Activated CD4-positive, alpha-beta T cell treated with anti-CD3 and anti-CD28 coated beads, Interleukin-2, amount 50 U/mL, for 48 hours (primary cell): Measurements from ENCODE around the gene IRF7.

Source experiments
- DNase-seq, 2 experiments: peaks; one replicate each; pipeline ENCODE4 v3.0.0-alpha.2; 2020

Gene IRF7

DNA sequence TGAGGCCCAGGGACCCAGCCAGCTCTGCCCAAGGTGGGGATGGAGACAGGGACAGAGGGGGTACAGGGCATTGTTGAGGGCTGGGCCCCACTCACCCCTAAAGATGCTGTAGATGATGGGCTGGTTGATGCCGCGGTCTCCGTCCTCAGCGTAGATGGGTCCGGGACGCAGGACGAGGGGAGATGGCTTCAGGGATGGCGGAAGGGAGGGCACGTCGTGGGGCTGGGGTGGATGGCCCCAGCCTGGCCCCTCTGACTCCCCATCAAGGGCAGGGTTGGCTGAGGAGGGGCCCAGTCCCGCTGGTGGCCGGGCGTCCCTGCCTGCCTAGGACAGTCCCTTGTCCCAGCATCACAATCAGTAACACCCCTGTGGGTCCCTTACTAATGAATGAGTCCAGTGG lies 4.5 kb upstream of the IRF7 start:
- no peak for DNase-seq

DNA sequence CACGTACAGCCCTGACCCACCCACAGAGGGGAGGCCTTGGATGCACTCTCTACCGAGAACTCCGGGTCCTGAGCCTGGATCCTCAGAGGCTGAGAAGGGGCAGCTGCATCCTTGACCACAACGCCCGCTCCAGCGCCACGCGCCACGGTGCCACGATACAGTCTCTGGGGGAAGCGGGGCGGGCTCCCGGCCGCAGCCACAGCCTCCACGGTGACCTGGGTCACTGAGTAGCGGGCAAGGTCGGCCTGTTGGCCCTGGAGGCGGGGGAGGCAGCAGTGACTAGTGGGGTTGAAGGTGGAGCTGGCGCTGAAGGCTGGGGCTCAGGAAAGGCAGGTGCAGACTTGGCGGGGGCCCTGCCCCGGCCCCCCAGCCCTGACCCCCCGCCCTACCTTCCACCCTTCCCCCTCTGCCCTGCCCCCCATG lies 3.9 kb upstream of the IRF7 start:
- DNase-seq, result no peak

DNA sequence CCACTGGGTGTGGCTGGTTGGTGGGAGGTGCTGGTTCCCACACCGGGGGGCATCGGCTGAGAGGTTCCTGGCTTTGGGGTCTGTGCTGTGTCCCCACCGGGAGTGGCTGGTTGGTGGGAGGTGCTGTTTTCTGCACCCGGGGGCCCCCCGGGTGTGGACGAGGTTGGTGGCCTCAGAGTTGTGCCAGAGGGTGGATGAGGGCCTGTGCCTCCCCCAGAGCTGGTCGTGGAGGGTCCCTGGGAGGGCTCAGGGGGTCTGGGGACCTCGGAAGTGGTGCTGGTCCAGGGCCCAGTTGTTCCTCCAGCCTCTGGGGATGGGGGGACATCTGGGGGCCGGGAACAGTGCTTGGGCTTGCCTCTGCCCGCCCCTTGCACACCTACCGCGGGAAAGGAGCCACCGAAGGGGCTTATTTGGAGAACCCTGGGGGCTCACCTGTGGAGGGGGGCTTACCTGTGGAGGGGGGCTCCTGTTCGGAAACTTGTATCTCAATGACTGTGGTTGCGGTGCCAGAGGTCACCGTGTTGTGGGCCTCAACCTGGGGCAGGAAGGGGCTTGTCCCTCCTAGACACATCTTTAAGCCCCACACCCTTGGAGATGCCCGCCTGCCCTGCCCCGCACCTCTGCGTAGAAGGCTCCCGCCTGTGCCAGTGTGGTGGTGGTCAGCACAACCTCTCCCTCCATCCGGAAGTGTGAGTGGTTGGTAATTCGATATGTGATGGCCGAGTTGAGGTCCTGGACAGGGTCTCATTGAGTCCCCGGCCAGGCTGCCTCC lies 3.3 kb upstream of the IRF7 start:
- no peak for DNase-seq

DNA sequence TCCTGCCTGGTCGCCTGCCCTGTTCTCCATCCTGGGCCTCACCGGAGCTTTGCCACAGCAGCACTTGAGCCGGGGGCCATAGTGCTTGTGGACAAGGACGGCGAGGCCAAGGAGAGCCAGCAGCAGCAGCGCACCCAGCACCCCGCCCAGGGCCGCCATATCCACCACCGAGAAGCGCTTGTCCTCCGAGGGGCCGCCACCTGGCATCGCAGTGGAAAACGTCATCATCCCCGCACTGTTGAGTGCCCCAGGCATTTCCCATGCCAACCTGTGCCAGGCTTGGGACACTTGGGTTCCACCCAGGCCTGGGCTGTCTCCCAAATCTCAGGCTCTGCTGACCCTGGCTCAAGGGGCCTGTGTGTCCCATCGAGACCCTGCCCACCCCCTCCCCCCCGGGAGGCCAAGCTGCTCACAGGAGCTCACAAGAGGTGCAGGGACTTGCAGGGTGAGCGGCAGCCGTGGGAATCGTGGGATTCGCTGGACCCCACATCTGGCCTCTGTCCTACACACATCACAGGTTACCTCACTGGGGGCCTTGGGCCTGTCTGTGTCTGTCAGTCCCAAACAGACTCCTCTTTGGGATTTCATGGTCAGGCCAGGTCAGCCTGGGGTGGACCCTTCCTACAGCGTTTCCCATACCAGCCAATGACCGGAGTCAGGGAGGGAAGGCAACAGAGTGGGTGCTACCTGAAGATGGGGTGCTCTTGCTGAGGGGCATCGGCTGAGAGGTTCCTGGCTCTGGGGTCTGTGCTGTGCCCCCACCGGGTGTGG lies 2.3 kb upstream of the IRF7 start:
- DNase-seq, result no peak

GRCh38 chr11:617199-617911 lies 1.6 kb upstream of the IRF7 start:
- no peak for DNase-seq

DNA sequence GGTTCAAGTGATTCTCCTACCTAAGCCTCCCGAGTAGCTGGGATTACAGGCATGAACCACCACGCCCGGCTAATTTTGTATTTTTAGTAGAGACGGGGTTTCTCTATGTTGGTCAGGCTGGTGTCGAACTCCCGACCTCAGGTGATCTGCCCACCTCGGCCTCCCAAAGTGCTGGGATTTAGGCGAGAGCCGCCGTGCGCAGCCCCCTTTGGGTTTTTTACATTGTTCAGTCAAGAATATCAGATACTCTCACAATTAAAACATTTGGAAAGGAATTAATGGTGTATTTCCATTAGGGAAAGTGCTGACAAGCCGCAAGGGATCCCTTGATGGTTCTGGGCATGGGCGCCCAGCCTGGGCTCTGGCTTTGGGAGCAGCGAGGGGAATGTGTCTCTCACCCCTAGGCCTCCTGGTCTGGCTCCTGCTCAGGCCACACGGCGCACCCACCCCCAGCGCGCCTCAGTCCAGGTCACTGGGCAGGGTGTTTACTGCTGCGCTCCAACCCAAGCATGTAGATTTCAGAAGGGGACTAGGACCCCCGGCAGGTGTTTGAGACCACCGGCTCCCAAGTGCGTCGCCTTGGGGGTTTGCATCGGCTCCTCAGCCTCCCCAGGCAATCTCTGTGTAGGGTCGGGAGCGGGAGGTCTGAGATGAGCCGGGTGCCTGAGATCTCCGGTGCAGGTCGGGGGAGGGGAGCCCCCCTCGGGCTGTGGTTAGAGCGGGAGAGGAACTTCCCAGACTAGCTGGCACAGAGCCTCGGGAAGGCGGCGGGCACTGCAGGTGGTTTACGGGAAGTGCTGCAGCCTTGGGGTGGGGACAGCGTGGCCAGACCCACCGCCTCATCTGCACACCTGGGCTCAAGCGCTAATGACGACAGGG lies 809 bp upstream of the IRF7 start:
- DNase-seq, result no peak

DNA sequence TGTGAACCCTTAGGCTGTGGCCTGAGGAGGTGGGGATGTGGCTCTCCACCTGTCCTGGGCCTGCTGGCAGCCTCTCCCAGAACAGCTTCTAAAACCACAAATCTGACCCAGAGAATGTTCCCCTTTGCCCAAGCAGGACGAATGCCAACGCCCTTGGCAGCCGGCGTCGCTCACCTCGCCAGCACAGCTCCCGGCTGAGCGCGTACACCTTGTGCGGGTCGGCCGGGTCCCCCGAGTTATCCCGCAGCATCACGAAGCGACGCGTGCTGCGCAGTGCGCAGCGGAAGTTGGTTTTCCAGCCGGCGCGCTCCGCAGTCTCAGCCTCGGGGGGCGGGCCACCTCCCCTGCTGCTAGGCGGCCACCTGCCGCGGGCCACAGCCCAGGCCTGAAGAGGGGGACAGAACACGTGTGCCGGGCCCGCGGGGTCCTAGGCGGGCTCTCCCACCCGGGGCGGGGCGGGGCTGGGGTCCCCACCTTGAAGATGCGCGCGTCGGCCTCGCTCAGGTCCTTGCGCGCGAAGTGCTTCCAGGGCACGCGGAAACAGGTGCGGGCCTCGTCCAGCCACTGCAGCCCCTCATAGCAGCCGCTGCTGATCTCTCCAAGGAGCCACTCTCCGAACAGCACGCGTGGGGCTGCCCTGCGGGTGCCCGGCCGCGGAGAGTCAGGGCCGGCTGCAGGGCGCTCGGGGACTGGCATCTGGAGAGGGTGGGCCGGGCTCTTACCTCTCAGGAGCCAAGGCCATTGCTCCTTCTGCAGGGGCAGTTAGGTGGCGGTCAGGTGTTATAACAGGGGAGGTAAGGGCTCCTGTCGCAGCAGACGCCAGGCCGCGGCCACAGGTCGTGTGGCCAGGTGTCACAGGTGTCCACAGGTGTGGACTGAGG lies 887 bp downstream of the IRF7 start:
- no peak for DNase-seq

GRCh38 chr11:614021-614622 lies 1.6 kb downstream of the IRF7 start:
- DNase-seq, result no peak

DNA sequence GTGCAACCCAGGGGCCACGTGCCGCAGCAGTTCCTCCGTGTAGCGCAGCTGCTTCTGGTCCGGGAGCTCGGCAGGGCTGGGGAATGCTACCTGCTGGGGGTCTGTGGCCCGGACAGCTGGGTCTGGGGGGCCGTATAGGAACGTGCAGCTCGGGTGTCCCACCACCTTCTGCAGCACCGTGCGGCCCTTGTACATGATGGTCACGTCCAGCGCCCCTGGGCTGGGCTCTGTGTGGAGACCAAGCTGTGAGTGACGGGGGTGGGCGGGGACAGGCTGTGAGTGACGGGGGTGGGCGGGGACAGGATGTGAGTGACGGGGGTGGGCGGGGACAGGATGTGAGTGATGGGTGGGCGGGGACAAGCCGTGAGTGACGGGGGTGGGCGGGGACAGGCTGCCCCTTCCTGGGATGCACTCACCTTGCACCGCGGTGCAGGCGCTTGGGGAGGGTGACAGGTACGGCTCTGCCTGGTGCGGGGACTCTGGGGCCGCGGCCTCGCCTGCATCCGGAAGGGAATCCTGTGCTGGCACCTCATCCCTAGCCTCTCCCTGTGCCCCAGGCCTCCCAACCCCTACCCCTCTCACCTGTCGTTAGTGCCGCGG lies 2.3 kb downstream of the IRF7 start:
- DNase-seq, result peak; percentile 83

DNA sequence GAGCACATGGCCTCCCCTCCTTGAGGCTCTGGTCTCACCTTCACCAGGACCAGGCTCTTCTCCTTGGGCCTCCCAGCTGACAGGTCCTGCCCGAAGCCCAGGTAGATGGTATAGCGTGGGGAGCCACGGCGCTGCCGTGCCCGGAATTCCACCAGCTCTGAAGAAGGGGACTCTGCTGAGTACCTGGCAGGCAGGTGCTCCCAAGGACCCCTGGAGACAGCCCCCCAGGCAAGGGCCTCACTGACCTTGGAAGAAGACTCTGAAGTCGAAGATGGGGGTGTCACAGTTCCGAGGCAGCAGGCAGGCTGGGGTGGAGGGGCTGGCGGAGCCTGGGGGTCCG lies 2.8 kb downstream of the IRF7 start:
- no peak for DNase-seq

- no peak for DNase-seq
Observed at GRCh38 chr11:612201-612960, 3.4 kb downstream of the IRF7 start.

GRCh38 chr11:611001-611996 lies 4.5 kb downstream of the IRF7 start:
- no peak for DNase-seq

DNA sequence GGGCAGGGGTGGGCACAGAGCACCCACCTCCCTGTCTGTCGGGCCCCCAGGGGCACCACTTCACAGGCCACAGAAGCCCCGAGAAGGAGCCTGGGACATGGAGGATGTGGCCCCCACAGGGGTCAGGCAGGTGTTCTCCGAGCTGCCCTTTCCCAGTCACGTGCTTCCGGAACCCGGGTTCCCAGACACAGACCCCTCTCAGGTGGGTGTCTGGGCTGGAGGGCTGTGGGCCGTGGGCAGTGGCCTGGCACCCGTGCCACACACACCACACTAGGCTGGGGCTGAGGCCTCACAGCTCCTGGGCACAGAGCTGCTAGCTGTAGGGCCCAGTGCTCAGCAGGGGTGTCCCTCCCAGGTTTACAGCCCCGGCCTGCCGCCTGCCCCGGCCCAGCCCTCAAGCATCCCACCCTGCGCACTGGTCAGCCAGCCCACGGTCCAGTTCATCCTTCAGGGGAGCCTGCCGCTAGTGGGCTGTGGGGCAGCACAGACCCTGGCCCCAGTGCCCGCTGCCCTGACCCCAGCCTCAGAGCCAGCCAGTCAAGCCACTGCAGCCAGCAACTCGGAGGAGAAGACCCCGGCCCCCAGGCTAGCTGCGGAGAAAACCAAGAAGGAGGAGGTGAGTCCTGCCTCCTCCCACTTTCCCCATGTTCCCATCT lies 5.5 kb downstream of the IRF7 start:
- no peak for DNase-seq

- no peak for DNase-seq
Observed at GRCh38 chr11:609341-609811, 6.4 kb downstream of the IRF7 start.

DNA sequence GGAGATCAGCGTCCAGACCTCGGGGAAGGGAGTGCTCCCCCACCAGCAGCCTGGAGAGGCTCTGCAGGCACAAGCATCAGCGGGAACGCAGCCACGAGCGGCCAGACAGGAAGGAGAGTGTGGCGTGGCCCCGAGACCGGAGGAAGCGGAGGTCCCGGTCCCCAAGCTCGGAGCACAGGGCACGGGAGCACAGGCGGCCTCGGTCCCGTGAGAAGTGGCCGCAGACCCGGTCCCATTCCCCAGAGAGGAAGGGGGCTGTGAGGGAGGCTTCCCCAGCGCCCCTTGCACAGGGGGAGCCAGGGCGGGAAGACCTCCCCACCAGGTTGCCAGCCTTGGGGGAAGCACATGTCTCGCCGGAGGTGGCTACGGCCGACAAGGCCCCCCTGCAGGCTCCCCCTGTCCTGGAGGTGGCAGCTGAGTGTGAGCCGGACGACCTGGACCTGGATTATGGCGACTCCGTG lies 6.9 kb downstream of the IRF7 start:
- no peak for DNase-seq

DNA sequence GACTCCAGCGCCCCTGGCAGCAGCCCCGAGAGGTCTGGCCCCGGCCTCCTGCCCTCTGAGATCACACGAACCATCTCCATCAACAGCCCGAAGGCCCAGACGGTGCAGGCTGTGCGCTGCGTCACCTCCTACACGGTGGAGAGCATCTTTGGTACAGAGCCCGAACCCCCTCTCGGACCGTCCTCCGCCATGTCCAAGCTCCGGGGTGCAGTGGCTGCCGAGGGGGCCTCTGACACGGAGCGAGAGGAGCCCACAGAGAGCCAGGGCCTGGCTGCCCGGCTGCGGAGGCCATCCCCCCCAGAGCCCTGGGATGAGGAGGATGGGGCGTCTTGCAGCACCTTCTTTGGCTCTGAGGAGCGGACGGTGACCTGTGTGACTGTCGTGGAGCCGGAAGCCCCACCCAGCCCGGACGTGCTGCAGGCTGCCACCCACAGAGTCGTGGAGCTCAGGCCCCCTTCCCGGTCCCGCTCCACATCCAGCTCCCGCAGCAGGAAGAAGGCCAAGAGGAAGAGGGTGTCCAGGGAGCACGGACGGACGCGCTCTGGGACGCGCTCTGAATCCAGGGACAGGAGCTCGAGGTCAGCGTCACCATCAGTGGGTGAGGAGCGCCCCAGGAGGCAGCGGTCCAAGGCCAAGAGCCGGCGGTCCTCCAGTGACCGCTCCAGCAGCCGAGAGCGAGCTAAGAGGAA lies 7.6 kb downstream of the IRF7 start:
- no peak for DNase-seq

DNA sequence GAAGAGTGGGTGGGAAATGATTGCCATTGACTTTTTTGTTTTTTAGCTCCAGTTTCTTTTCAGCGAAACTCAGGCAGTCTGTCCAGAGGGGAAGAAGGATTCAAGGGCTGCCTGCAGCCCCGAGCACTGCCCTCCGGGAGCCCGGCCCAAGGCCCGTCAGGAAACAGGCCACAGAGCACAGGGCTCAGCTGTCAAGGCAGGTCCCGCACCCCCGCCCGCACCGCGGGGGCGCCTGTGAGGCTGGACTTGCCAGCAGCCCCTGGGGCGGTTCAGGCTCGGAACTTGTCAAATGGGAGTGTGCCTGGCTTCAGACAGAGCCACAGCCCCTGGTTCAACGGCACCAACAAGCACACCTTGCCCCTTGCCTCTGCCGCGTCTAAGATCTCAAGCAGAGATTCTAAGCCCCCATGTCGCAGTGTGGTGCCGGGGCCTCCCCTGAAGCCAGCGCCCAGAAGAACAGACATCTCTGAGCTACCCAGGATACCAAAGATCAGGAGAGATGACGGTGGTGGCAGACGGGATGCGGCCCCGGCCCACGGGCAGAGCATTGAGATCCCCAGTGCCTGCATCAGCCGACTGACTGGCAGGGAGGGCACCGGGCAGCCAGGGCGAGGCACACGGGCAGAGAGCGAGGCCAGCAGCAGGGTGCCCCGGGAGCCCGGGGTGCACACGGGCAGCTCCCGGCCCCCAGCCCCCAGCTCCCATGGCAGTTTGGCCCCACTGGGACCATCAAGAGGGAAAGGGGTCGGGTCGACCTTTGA lies 8.6 kb downstream of the IRF7 start:
- DNase-seq, result no peak
